IMR-90 (cell line): ENCODE data around the gene NRN1. TPM values are rescaled to one million over a fixed set of nuclear protein-coding genes. Genes with fewer than 3 reads are reported as not detected.

Experiments
- ATAC-seq: fragments of 200-7000 bp; cut with Tn5 transposase; 2 replicates; pipeline ENCODE4 v1.9.1; 2020; ENCODE audit warnings: low read depth, mild to moderate bottlenecking, moderate library complexity
- BruUV-seq: library from RNA; stranded (reverse); fragments of 400-500 nt; replicated peaks from 2 replicates; lab custom pipeline; 2021; lab: Mats Ljungman, UMichigan
- CTCF ChIA-PET: fragments of 300-600 bp; formaldehyde crosslinking; extraction: SDS; loops from one replicate; lab custom pipeline; 2021; ENCODE audit warnings: antibody characterized with exemption; lab: Yijun Ruan, JAX
- POLR2A ChIA-PET: fragments of 300-600 bp; sonication (Branson Sonifier 250); formaldehyde crosslinking; loops from one replicate; lab custom pipeline; 2022; ENCODE audit warnings: antibody characterized with exemption; ENCODE audit not compliant: unreplicated experiment; lab: Charles Lee
- DNase-seq: peaks from one replicate; pipeline ENCODE4 v3.0.0; 2013
- H2AFZ ChIP-seq: replicated peaks from 2 replicates; pipeline ENCODE3; 2013; ENCODE audit warnings: low read length, mild to moderate bottlenecking; ENCODE audit not compliant: poor library complexity
- H2AK5ac ChIP-seq: 2 replicates; pipeline ENCODE4 v1.6.1; 2013; ENCODE audit warnings: low read depth, low read length, inconsistent platforms
- H2AK9ac ChIP-seq: replicated peaks from 2 replicates; pipeline ENCODE3; 2013; ENCODE audit warnings: mild to moderate bottlenecking, low read depth, low read length, moderate library complexity; ENCODE audit not compliant: poor library complexity
- H2BK120ac ChIP-seq: 2 replicates; pipeline ENCODE4 v1.6.1; 2013; ENCODE audit warnings: low read depth, low read length, inconsistent platforms
- H2BK15ac ChIP-seq: 3 replicates; pipeline ENCODE4 v1.6.1; 2013; ENCODE audit warnings: low read depth, low read length, inconsistent platforms
- H2BK20ac ChIP-seq: 2 replicates; pipeline ENCODE4 v1.6.1; 2013; ENCODE audit warnings: low read depth, mild to moderate bottlenecking, inconsistent platforms, low read length, moderate library complexity
- H2BK5ac ChIP-seq: 2 replicates; pipeline ENCODE4 v1.6.1; 2013; ENCODE audit warnings: mild to moderate bottlenecking, low read depth, low read length, inconsistent platforms; ENCODE audit not compliant: poor library complexity, severe bottlenecking
- H3K14ac ChIP-seq: replicated peaks from 2 replicates; pipeline ENCODE4 v1.6.1; 2013; ENCODE audit warnings: low read depth, low read length, inconsistent platforms
- H3K18ac ChIP-seq: 2 replicates; pipeline ENCODE4 v1.6.1; 2013; ENCODE audit warnings: low read depth, low read length, control low read depth
- H3K23ac ChIP-seq: 2 replicates; pipeline ENCODE4 v1.6.1; 2013; ENCODE audit warnings: low read depth, low read length, inconsistent platforms
- H3K27ac ChIP-seq: 2 replicates; pipeline ENCODE4 v1.5.1; 2013; ENCODE audit warnings: mild to moderate bottlenecking, control low read depth, low read length; ENCODE audit not compliant: insufficient read depth
- H3K27me3 ChIP-seq: 2 replicates; pipeline ENCODE4 v1.6.1; 2013; ENCODE audit warnings: low read length; ENCODE audit not compliant: control insufficient read depth, insufficient read depth
- H3K36me3 ChIP-seq: 2 replicates; pipeline ENCODE4 v1.6.1; 2013; ENCODE audit warnings: low read length, mixed read lengths; ENCODE audit not compliant: control insufficient read depth, insufficient read depth
- H3K4ac ChIP-seq: 2 replicates; pipeline ENCODE4 v1.6.1; 2013; ENCODE audit warnings: low read depth, low read length, inconsistent platforms
- H3K4me1 ChIP-seq: 2 replicates; pipeline ENCODE4 v1.6.1; 2013; ENCODE audit warnings: low read length, mixed read lengths; ENCODE audit not compliant: control insufficient read depth, insufficient read depth
- H3K4me2 ChIP-seq: 2 replicates; pipeline ENCODE4 v1.6.1; 2013; ENCODE audit warnings: low read depth, mild to moderate bottlenecking, control low read depth, low read length, moderate library complexity
- H3K4me3 ChIP-seq: 2 replicates; pipeline ENCODE4 v1.5.1; 2013; ENCODE audit warnings: low read depth, mild to moderate bottlenecking, control low read depth, low read length, moderate library complexity; ENCODE audit not compliant: insufficient read depth
- H3K56ac ChIP-seq: 2 replicates; pipeline ENCODE4 v1.6.1; 2013; ENCODE audit warnings: low read length, inconsistent platforms; ENCODE audit not compliant: insufficient read depth; ENCODE audit errors: extremely low read depth
- H3K79me1 ChIP-seq, 2 experiments: 2 replicates each; pipeline ENCODE4 v1.6.1; 2013; ENCODE audit warnings: low read length in 2 of 2, inconsistent platforms in 1 of 2, low read depth in 1 of 2
- H3K9ac ChIP-seq: 2 replicates; pipeline ENCODE4 v1.6.1; 2013; ENCODE audit warnings: low read depth, low read length, control low read depth
- H3K9me1 ChIP-seq: 2 replicates; pipeline ENCODE4 v1.6.1; 2013; ENCODE audit warnings: low read length, inconsistent platforms; ENCODE audit not compliant: insufficient read depth
- H3K9me3 ChIP-seq: 2 replicates; pipeline ENCODE4 v1.6.1; 2013; ENCODE audit warnings: low read length; ENCODE audit not compliant: control insufficient read depth, insufficient read depth
- H4K20me1 ChIP-seq: 2 replicates; pipeline ENCODE4 v1.6.1; 2013; ENCODE audit warnings: low read length, inconsistent platforms; ENCODE audit not compliant: insufficient read depth
- H4K5ac ChIP-seq: 2 replicates; pipeline ENCODE4 v1.6.1; 2013; ENCODE audit warnings: mild to moderate bottlenecking, low read depth, low read length, control low read depth
- H4K8ac ChIP-seq, 2 experiments: 2 replicates each; pipeline ENCODE4 v1.6.1; 2013; ENCODE audit warnings: low read depth in 2 of 2, low read length in 2 of 2, control low read depth in 1 of 2, inconsistent platforms in 1 of 2
- H4K91ac ChIP-seq: 2 replicates; pipeline ENCODE4 v1.6.1; 2013; ENCODE audit warnings: low read depth, low read length, inconsistent platforms; ENCODE audit not compliant: insufficient read depth
- BHLHE40 ChIP-seq: fragments of 150-350 bp; IDR thresholded peaks from 2 replicates; pipeline ENCODE4 v1.6.1; 2016; ENCODE audit warnings: mild to moderate bottlenecking, low read depth, low read length
- CHD1 ChIP-seq: IDR thresholded peaks from 2 replicates; pipeline ENCODE4 v1.6.1; 2012; ENCODE audit warnings: low read depth, low read length, improper control_type of control experiment
- CTCF ChIP-seq: conservative IDR thresholded peaks from 2 replicates; pipeline ENCODE4 v1.5.1; 2012; ENCODE audit warnings: mild to moderate bottlenecking, low read depth, low read length, improper control_type of control experiment
- ELK1 ChIP-seq: fragments of 150-350 bp; IDR thresholded peaks from 2 replicates; pipeline ENCODE4 v1.6.1; 2016; ENCODE audit warnings: low read depth, mild to moderate bottlenecking, low read length, moderate library complexity, borderline replicate concordance
- MAFK ChIP-seq: IDR thresholded peaks from 2 replicates; pipeline ENCODE4 v1.6.1; 2012; ENCODE audit warnings: low read depth, low read length, improper control_type of control experiment
- MAZ ChIP-seq: IDR thresholded peaks from 2 replicates; pipeline ENCODE4 v1.6.1; 2012; ENCODE audit warnings: low read depth, mild to moderate bottlenecking, low read length, improper control_type of control experiment, moderate library complexity, borderline replicate concordance
- NFE2L2 ChIP-seq: fragments of 150-350 bp; IDR thresholded peaks from 2 replicates; pipeline ENCODE4 v1.6.1; 2016; ENCODE audit warnings: low read depth, mild to moderate bottlenecking, low read length
- RCOR1 ChIP-seq: IDR thresholded peaks from 2 replicates; pipeline ENCODE4 v1.6.1; 2012; ENCODE audit warnings: mild to moderate bottlenecking, low read length, improper control_type of control experiment; ENCODE audit not compliant: insufficient replicate concordance
- SMC3 ChIP-seq: fragments of 150-350 bp; IDR thresholded peaks from 2 replicates; pipeline ENCODE4 v1.6.1; 2016; ENCODE audit warnings: low read depth, mild to moderate bottlenecking, antibody characterized with exemption, low read length, moderate library complexity
- WGBS, 2 experiments: methylation state at CpG; one replicate each; pipeline versions ENCODE4 v1.1.5 to v1.1.7; 2013; ENCODE audit warnings: missing lambda C conversion rate in 2 of 2; ENCODE audit not compliant: insufficient read length in 1 of 2; ENCODE audit errors: extremely low coverage in 2 of 2; 5-methylcytosine and 5-hydroxymethylcytosine counted together
- dilution Hi-C: fragments of 300-500 bp; cut with HindIII; formaldehyde crosslinking; loops from one replicate; pipeline ENCODE4 v1.14.3; 2018; ENCODE audit warnings: low sequenced_read_pairs; ENCODE audit not compliant: unreplicated experiment
- in situ Hi-C: fragments of 300-500 bp; cut with MboI; formaldehyde crosslinking; loops from 3 replicates; pipeline ENCODE4 v1.14.3; 2019; ENCODE audit warnings: low sequenced_read_pairs, inconsistent platforms, mixed read lengths
- intact Hi-C: fragments of 100-400 bp; cut with micrococcal nuclease; formaldehyde crosslinking; loops from 2 replicates; pipeline ENCODE4 v1.10.0; 2022
- polyA plus RNA-seq, 3 experiments: library from polyadenylated mRNA; depleted of rRNA; stranded (reverse); fragments of >200 nt; gene quantifications; 2 replicates each; pipeline ENCODE4 v1.2.3, GENCODE V29; 2012; ENCODE audit warnings: low replicate concordance in 1 of 3
- total RNA-seq: library from RNA; depleted of rRNA; stranded (reverse); fragments of >200 nt; gene quantifications from 2 replicates; pipeline ENCODE4 v1.2.3, GENCODE V29; 2012

NRN1 gene
- total and polyA plus RNA-seq, 2 of the 4 experiments (the other 2 are of a cell fraction) = not detected

- in situ Hi-C loops = no loop called here
Measured at GRCh38 chr6:5956939-5957338, 49.8 kb downstream of the NRN1 start.

More at GRCh38 chr6:5956939-5957338, 49.8 kb downstream of the NRN1 start:
- Histone ChIP-seq H3K56ac (no peak overlapping the region), H3K14ac (no peak overlapping the region), H2AFZ (no peak overlapping the region), H3K4ac (no peak overlapping the region), H3K27ac (no peak overlapping the region), H3K9ac (no peak overlapping the region), H4K20me1 (no peaks in the 10 kb centered on the region), H3K27me3 (no peaks in the 10 kb centered on the region), H3K23ac (no peak overlapping the region), H4K8ac (no peak overlapping the region), H2BK120ac (no peak overlapping the region), H2BK5ac (no peak overlapping the region), H2BK15ac (no peak overlapping the region), H3K4me1 (no peaks in the 10 kb centered on the region), H2BK20ac (no peak overlapping the region), H3K79me1 (no peaks in the 10 kb centered on the region), H3K9me3 (peaks cover 10% of the 10 kb centered on the region), H3K4me3 (no peak overlapping the region), H3K4me2 (no peak overlapping the region), H2AK9ac (no peak overlapping the region), H3K36me3 (no peaks in the 10 kb centered on the region), H4K5ac (no peak overlapping the region), H4K91ac (no peak overlapping the region), H3K18ac (no peak overlapping the region), H2AK5ac (no peak overlapping the region), H3K9me1 (no peaks in the 10 kb centered on the region)
- no CpG with 5 or more reads among the region's 6 CpGs for WGBS, 2 experiments
- TF ChIP-seq MAFK (no peak), CHD1 (no peak), MAZ (no peak), NFE2L2 (no peak), CTCF (no peak), BHLHE40 (no peak), SMC3 (no peak), ELK1 (no peak), RCOR1 (no peak)
- intact Hi-C loops = no loop called here
- POLR2A ChIA-PET = no interaction called here
- dilution Hi-C loops = no loop called here
- ATAC-seq = no peak
- DNase-seq = no peak
- no TSS peak for BruUV-seq
- CTCF ChIA-PET = interaction anchor here (0.6 kb wide), 1 partner anchor 396 kb away, joined by 3 read pairs; no protein-coding TSS in a partner anchor
